ENCODE data around the gene TXNDC17.
"Not testable (repeated sequence)": the region's sequence is repeated elsewhere in the genome, so short reads cannot be mapped to it uniquely, and the experiment has no call there.

GRCh38 chr17:6655732-6656361 lies 15.0 kb downstream of the TXNDC17 start:
- not testable (repeated sequence) for TF ChIP-seq POLR2A (IDR thresholded peaks at IDR 0.05; ENCODE audit: low read length); GATA1 (IDR thresholded peaks at IDR 0.05; ENCODE audit: low read depth, low read length)
